GM21515 (cell line): ENCODE measurements around the gene FBXO42.

ENCODE experiments used
- ATAC-seq: cut with Tn5 transposase; IDR thresholded peaks from one replicate; pipeline ENCODE4 v1.9.1; 2021; ENCODE audit not compliant: unreplicated experiment

The FBXO42 gene

GRCh38 chr1:16244650-16245285 is 107.5 kb downstream of the FBXO42 start:
- ATAC-seq = no peak

GRCh38 chr1:16243936-16244649 is 108.2 kb downstream of the FBXO42 start:
- no peak for ATAC-seq

- no peak for ATAC-seq
These were observed 109.1 kb downstream of the FBXO42 start for GRCh38 chr1:16243215-16243610.

GRCh38 chr1:16242556-16243214 is 109.6 kb downstream of the FBXO42 start:
- ATAC-seq = no peak

GRCh38 chr1:16241221-16241708 is 111.0 kb downstream of the FBXO42 start:
- no peak for ATAC-seq

GRCh38 chr1:16239972-16240491 is 112.2 kb downstream of the FBXO42 start:
- ATAC-seq = no peak

GRCh38 chr1:16237343-16237830 is 114.9 kb downstream of the FBXO42 start:
- no peak for ATAC-seq

- peak; percentile 85 for ATAC-seq
These were observed 115.6 kb downstream of the FBXO42 start, which contains the start of gene CPLANE2 for GRCh38 chr1:16236511-16237342. Gene CPLANE2, minus strand, starts transcription at chr1:16237183. Its CDS starts 441 bp downstream, at chr1:16236742.

GRCh38 chr1:16235944-16236510 is 116.3 kb downstream of the FBXO42 start:
- peak; percentile 27 for ATAC-seq

GRCh38 chr1:16235347-16235746 is 116.9 kb downstream of the FBXO42 start:
- ATAC-seq = no peak

- no peak for ATAC-seq
These were observed 118.8 kb downstream of the FBXO42 start for GRCh38 chr1:16233431-16233830.

- ATAC-seq = no peak
These were observed 120.0 kb downstream of the FBXO42 start for GRCh38 chr1:16232316-16232710.

GRCh38 chr1:16231331-16232315 is 120.7 kb downstream of the FBXO42 start:
- ATAC-seq = no peak

- no peak for ATAC-seq
These were observed 121.5 kb downstream of the FBXO42 start for GRCh38 chr1:16230744-16231143.

GRCh38 chr1:16229976-16230740 is 122.1 kb downstream of the FBXO42 start:
- ATAC-seq = no peak

- ATAC-seq = no peak
These were observed 125.6 kb downstream of the FBXO42 start for GRCh38 chr1:16226490-16227179.

- ATAC-seq = no peak
These were observed 126.2 kb downstream of the FBXO42 start for GRCh38 chr1:16226129-16226489.

GRCh38 chr1:16224472-16224871 is 127.8 kb downstream of the FBXO42 start:
- ATAC-seq = no peak
